GM15510 (cell line): ENCODE measurements around the gene RBBP8NL.

Source experiments
- POLR2A ChIP-seq: IDR thresholded peaks from 3 replicates; pipeline ENCODE4 v1.6.1; 2011; ENCODE audit warnings: borderline replicate concordance; ENCODE audit not compliant: insufficient read length; ENCODE audit errors: extremely low read depth

The RBBP8NL gene

DNA sequence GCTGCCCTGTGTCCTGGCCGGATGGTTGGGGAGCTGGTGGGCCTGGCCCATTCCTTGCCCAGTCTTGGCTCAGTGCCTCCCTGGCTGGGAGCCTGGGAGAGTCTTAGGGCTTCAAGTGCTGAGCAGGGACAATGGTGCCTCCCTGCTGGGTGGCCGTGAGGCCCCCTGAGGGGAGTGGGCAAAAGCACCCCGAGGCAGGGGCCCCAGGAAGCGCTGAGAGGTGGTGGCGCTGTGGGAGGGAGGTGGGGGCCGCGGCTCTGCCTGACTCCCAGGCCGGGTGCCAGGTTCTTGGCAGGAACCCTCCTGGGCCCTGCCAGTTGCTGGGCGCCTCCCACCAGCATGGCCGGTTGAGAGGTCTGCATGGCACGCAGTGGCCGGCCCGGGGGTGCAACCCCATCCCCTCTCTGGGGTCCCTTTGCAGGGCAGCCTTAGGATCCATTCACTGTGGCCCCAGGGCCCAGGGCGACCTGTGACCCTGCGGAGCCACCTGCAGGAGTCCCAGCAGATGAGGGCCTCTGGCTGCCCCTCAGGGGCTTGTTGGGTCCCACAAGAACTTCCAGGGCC lies 49.6 kb downstream of the RBBP8NL start:
- no peak for TF ChIP-seq POLR2A

DNA sequence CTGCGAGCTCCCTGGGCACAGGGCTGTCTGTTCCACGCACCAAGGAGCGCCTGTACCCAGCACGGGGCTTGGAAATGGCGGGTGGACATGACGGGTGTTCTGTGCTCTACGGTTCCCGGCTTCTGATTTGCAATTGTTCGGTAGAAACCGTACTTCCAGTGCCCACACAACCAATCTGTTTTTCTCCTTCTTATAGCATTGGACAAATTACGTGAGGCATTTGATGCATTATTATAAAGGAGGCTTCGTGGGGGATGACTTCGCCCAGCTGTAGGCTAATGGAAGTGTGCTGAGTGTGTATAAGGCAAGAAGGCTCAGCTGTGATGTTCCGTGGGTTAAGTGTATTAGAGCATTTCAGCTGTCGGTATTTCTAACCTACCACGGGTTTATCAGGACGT lies 50.3 kb downstream of the RBBP8NL start:
- TF ChIP-seq POLR2A: no peak

DNA sequence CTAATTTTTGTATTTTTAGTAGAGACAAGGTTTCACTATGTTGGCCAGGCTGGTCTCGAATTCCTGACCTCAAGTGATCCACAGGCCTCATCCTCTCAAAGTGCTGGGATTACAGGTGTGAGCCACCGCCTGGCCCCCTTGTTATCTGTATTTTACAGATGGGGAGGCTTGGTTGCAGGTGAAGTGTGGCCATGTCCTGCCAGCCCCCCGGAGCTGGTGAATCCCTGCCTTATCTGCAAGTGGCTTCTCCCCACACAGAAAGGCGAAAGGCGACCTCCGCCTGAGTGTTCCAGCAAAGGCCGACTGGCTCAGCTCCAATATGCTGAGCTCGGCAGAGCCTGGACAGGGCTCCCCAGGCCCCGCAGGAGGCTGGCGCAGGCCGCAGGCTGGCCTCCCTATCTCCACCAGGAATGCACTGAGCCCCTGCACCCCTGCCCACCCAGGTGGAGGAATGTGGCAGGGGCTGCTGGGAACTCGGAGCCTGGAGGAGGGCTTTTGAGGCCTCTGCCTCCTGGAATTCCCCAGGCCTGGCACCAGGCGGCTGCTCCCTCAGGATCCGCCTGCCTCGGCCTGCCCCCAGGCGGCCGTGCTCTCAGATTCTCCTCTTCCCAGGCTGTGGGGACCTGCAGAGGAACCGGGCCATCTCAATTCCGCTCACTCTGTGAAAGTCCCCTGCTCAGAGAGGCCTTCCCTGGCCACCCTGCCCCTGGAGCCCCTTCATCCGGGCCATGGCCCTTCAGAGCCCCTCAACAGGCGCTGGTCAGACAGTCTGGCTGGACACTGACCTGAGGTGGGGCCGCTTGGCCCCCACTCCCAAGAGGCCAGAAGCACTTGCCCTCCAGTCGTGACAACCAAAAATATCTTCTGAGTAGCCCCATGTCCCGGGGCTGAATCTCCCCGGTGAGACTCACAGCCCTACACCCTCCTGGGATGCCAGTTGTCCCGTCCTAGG lies 51.0 kb downstream of the RBBP8NL start:
- no peak for TF ChIP-seq POLR2A

DNA sequence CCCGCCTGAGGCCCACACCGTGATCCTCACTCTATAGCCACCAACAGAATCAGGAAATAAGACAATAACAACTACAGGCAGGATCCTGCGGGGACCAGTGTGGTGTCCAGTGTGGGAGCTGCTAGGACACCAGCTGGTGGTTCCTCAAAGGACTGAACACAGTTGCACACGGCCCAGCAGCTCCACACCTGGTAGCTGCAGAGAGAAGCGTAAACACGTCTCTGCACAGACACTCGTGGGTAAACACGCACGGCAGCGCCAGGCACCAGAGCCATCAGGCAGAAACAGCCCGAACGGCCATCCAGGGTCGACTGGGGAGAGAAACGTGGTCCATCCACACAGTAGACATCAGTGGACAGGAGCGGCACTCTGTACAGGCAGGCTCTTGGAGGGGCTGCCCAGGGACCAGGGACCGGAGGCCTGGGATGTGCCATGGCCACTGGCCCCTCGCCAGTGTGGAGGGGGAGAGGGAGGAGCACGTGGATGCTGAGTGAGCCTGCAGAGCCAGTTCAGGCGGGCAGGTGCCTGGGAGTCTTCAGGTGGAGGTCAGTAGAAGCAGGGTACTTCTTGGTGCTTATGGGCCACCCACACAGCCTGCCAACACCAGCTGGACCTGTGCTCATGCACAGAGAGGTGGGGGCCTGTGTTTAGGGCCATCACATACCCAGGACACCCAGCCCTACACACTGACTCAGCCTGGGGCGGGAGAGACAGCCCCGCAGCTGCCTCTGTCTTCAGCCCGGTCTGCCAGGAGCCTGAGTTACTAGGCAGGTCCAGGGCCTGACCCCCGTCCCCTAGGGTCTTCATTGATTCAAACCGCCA lies 52.8 kb downstream of the RBBP8NL start:
- no peak for TF ChIP-seq POLR2A

DNA sequence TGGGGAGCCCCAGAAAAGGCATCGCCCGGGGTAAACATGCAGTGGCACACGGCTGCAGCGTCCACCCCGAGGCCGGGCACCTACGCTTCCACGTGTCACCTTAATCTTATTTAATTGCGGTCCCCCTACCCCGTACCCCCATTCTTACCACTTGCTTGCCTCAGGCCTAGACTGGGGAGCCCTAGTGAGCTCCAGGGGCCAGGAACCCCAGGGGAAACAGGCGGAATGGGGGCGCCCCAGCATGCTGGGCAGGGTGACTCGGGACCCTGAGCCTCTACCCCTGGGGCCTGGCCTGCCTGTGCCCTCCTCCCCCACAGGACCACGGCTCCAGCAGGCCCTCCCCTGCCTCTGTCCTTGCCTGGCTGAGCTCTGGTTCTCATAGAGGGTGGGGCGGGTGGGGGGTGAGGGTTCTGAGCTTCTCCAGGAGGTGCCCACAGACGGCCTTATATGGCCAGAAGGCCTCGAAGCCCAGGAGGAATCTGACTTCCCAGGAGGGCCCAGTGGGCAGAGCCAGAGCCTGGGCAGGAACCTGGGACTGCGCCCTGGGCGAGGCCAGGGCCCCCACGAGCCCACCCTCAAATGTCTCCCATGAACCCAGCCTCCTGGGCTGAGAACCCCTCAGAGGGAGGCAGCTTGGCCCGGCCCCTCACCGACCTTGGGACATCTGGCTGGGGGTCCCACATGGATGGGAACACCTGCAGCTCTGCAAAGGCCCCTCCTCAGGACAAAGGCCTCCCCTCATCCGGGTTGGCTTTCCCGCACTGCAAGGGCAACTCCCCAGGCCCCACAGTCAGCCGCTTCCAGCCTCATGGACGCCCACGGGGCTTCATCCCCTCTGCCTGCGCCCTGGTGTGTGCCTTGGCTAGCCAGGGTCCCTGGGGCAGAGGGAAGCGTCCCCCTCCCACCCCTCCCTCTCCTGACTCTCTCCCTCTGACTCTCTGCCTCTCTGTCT lies 55.0 kb downstream of the RBBP8NL start:
- TF ChIP-seq POLR2A: no peak

DNA sequence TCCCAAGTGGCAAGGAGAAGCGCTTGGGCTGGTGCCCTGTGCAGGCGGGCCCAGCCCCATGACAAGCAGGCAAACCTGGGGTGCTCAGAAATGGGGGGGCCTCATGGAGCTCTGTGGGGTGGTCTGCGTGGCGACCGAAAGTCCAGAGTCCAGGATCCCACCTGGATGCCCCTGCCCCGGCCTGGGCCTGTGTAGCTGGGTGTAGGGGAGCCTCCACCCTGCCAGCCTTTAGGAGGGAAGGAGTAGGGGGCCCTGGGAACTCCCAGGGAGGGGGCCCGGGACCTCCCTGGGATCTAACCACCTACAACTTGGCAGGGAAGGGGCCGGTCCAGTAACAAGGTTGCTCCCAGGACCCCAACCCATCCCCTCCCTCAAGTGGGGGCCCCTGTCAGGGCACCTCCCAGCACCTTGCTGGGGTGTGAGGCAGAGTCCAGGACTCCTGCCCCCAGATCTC lies 55.7 kb downstream of the RBBP8NL start:
- no peak for TF ChIP-seq POLR2A

DNA sequence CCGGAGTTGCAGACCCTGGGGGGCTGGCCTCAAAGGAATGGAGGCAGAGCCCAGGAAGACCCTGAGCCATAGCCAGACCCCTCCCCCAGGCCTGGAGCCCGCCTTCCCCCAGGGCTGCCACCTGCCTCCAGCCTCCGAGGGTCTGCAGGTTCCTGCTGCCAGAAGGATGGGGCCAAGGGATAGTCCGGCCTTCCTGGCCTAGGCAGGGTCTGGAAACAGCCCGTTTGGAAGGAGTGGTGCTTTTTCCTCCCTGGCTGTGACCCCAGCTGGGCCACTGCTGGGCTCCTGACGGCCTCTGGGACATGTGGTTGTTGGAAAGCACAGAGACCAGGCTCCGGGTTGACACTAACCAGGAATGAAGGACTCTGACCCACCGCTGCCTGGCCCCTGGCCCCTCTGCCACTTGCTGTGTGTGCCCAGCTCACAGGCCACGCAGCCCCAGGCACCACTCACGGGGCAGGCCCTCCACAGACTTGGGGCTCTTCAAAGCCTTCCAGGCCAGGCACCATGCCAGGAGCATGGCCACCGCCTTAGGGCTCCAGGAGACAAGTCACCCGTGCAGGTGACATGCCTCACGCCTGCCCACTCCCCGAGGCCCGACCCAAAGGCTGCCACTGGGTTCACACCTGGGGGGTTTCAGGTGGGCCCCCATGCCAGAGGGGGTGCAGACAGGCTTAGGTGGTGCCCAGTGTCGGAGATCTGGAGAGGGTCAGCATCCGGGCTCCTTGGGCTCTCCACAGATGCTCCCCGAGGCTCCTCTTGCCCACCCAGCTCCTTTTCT lies 56.3 kb downstream of the RBBP8NL start:
- no peak for TF ChIP-seq POLR2A

DNA sequence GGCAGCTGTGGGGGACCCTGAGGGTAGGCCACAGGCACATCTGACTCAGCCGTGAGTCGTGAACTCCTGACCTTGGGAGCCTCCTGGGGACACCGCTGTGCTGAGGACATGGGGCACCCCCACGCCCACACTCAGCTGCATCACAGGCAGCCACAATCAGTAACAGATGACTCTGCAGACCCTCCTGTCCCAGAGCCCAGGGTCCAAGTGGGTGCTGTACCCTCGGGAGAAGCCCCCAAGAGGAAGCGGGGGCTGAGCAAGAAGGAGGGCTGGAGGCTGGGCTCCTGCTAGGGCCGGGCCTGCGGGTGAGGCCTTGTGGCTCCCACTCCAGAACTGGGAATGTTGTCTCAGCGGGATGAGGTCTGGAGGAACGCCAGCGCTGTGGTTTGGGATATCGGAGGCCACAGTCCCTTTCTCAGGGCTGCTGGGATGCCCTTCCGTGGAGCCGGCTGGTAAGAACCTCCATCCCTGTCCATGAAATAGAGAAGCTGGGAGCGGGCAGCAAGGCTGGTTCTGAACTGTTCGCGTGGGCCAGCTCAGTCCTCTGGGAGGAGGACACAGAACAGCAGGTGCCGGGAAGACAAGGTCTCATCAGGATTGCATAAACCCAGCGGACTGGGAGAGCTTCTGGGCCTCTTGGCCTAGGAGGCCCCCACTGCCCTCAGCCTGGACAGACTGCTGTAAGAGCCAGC lies 57.1 kb downstream of the RBBP8NL start:
- TF ChIP-seq POLR2A: no peak

DNA sequence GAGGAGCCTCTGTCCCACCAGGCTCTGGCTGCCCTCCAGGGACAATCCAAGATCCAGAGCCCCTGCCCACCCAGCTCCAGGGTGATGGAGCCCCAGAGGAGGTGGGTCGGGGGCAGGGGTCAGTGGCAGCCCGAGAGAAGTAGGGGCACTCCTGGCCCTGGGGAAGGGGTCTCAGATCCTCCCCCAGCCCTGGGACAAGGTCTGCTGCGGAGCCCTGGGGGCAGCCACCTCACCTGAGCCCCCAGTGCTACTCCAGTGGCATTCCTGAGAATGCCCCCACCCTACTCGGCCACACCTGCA lies 57.6 kb downstream of the RBBP8NL start:
- no peak for TF ChIP-seq POLR2A

DNA sequence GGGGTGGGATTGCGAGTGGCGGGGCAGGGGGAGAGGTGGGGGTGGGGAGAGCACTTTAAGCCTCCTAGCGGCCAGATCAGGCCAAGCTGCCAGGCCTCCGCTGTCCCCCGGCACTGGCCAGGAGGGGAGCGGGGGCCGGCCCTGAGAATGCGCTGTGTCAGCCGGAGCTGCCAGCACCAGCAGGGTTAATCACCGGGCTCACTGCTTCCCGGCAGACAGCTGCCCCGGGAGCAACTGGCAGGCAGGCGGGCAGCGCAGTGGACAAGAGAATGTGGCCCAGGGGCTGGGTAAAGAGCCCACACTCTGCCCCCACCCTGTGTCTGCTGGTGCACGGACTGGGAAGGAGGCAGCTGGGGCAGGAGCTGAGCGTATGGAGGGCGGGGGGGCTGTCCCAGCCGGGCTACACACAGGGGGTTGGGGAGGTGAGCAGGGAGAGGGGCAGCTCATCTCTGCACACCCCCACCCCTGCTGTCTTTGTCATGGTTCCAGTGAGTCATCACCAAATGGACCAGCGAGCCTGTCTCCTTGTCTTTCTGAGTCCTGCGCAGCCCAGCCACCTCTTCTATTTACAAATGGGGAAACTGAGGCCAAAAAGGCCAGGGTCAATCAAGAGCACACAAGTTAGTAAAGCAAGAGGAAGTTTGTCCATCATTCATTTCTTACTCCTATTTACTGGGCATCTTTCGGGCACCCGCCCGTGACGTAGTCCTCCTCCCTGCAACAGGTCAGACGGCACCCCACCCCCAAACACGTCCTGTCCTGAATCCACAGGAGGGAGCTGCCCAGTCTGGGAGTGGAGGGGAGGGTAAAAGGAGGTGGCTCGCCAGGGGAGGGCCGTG lies 58.1 kb downstream of the RBBP8NL start:
- no peak for TF ChIP-seq POLR2A

DNA sequence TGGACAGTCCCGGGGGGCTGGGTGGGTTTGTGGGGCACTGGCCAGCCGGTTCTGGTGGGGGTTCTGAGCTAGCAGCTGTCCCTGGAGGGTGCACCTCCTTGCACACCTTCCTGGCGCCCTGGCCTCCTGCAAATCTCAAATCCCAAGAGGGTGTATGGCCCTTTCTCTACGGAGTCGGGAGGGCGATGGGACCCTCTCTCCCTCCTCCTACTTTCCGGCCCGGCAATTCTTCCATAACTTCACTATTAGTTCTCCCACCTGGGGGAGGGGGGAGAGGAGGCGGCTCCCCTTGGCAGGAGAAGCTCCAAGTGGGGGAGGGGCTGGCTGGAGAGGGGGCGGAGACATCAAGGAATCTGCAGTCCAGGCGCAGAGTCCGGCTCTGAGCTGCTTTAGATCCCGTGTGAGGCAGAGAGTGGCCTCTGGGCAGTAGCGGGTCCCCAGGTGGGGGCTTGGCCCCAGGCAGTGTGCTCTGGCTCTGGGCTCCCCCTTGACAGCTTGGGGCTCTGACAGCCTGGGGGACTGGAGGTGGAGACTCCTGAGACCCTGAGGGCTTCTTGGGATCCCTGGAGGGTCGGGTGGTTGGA lies 58.9 kb downstream of the RBBP8NL start:
- TF ChIP-seq POLR2A: no peak
